A673 (cell line): Measurements from ENCODE around the gene LSM8. TPM values are rescaled to one million over a fixed set of nuclear protein-coding genes. Genes with fewer than 3 reads are reported as not detected.
A peak's percentile ranks its signal among the peaks of the same experiment; 100 is the strongest.

ENCODE experiments used
- BruUV-seq: library from RNA; stranded (reverse); fragments of 400-500 nt; replicated peaks from 2 replicates; lab custom pipeline; 2021; lab: Mats Ljungman, UMichigan
- CTCF ChIA-PET: fragments of 300-600 bp; sonication (Branson Sonifier 250); formaldehyde crosslinking; loops from one replicate; lab custom pipeline; 2022; ENCODE audit warnings: antibody characterized with exemption; lab: Charles Lee
- POLR2A ChIA-PET: fragments of 300-600 bp; sonication (Branson Sonifier 250); formaldehyde crosslinking; loops from one replicate; lab custom pipeline; 2022; ENCODE audit warnings: antibody characterized with exemption; ENCODE audit not compliant: low non-redundant PET; lab: Charles Lee
- DNase-seq: peaks from one replicate; pipeline ENCODE4 v3.0.0-alpha.2; 2015; ENCODE audit warnings: low spot score
- H3K27ac ChIP-seq: fragments of 200-600 bp; sonication (generic); 2 replicates; pipeline ENCODE4 v1.5.1; 2016; ENCODE audit warnings: mixed run types, low read depth, mild to moderate bottlenecking, mixed read lengths, antibody characterized with exemption, low read length; ENCODE audit not compliant: poor library complexity, severe bottlenecking
- H3K27me3 ChIP-seq: fragments of 200-600 bp; sonication (generic); replicated peaks from 2 replicates; pipeline ENCODE4 v1.6.1; 2017; ENCODE audit warnings: mixed run types, low read depth, mild to moderate bottlenecking, mixed read lengths, antibody characterized with exemption, low read length; ENCODE audit not compliant: insufficient read depth, poor library complexity
- H3K36me3 ChIP-seq: fragments of 200-600 bp; sonication (generic); 2 replicates; pipeline ENCODE4 v1.6.1; 2016; ENCODE audit warnings: mixed run types, mild to moderate bottlenecking, mixed read lengths, antibody characterized with exemption, low read length; ENCODE audit not compliant: insufficient read depth, poor library complexity, severe bottlenecking
- H3K4me1 ChIP-seq: fragments of 200-600 bp; sonication (generic); 2 replicates; pipeline ENCODE4 v1.6.1; 2017; ENCODE audit warnings: mixed run types, mild to moderate bottlenecking, mixed read lengths, antibody characterized with exemption, low read length; ENCODE audit not compliant: insufficient read depth, poor library complexity, severe bottlenecking
- H3K4me3 ChIP-seq: fragments of 200-600 bp; sonication (generic); 2 replicates; pipeline ENCODE4 v1.5.1; 2016; ENCODE audit warnings: low read depth, mixed run types, mild to moderate bottlenecking, mixed read lengths, low read length; ENCODE audit not compliant: poor library complexity, severe bottlenecking
- H3K9me3 ChIP-seq: fragments of 200-600 bp; sonication (generic); 2 replicates; pipeline ENCODE4 v1.6.1; 2016; ENCODE audit warnings: mixed run types, low read depth, mild to moderate bottlenecking, mixed read lengths, antibody characterized with exemption, low read length; ENCODE audit not compliant: poor library complexity, severe bottlenecking
- EZH2 ChIP-seq: fragments of 200-600 bp; sonication (generic); IDR thresholded peaks from 2 replicates; pipeline ENCODE4 v1.6.1; 2017; ENCODE audit warnings: borderline replicate concordance, low read depth, mild to moderate bottlenecking, mixed read lengths, antibody characterized with exemption, low read length; ENCODE audit not compliant: poor library complexity, severe bottlenecking
- intact Hi-C: fragments of 100-400 bp; cut with micrococcal nuclease; formaldehyde crosslinking; loops from one replicate; pipeline ENCODE4 v1.10.0; 2022; ENCODE audit not compliant: unreplicated experiment
- total RNA-seq: library from RNA; stranded (reverse); gene quantifications from 2 replicates; pipeline ENCODE4 v1.2.3, GENCODE V29; 2021
- TF ChIP-seq, protein P1 (sequence below): fragments of 300-800, 200-600 bp; sonication (generic); conservative IDR thresholded peaks from 2 replicates; pipeline ENCODE4 v1.5.1; 2017; ENCODE audit warnings: low read depth, mild to moderate bottlenecking, antibody characterized with exemption, low read length, moderate library complexity, mixed read lengths

LSM8 gene
- total RNA-seq, 1 experiment from 2014 or later = 56.7 TPM

GRCh38 chr7:118175740-118176139 lies 8.2 kb upstream of the LSM8 start:
- Histone ChIP-seq H3K36me3 (no peaks in the 10 kb centered on the region), H3K27me3 (no peaks in the 10 kb centered on the region), H3K27ac (no peak overlapping the region), H3K9me3 (no peaks in the 10 kb centered on the region), H3K4me3 (no peak overlapping the region), H3K4me1 (no peaks in the 10 kb centered on the region)
- DNase-seq = no peak
- intact Hi-C loops = no loop called here
- no peak for TF ChIP-seq EZH2
- TF ChIP-seq, protein P1, sequence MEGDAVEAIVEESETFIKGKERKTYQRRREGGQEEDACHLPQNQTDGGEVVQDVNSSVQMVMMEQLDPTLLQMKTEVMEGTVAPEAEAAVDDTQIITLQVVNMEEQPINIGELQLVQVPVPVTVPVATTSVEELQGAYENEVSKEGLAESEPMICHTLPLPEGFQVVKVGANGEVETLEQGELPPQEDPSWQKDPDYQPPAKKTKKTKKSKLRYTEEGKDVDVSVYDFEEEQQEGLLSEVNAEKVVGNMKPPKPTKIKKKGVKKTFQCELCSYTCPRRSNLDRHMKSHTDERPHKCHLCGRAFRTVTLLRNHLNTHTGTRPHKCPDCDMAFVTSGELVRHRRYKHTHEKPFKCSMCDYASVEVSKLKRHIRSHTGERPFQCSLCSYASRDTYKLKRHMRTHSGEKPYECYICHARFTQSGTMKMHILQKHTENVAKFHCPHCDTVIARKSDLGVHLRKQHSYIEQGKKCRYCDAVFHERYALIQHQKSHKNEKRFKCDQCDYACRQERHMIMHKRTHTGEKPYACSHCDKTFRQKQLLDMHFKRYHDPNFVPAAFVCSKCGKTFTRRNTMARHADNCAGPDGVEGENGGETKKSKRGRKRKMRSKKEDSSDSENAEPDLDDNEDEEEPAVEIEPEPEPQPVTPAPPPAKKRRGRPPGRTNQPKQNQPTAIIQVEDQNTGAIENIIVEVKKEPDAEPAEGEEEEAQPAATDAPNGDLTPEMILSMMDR = no peak
- CTCF ChIA-PET = no interaction called here
- POLR2A ChIA-PET = no interaction called here
- BruUV-seq = no TSS peak

- CTCF ChIA-PET = no interaction called here
- Histone ChIP-seq H3K36me3 (no peaks in the 10 kb centered on the region), H3K27ac (no peak overlapping the region), H3K4me1 (peaks cover 5% of the 10 kb centered on the region), H3K27me3 (no peaks in the 10 kb centered on the region), H3K9me3 (no peaks in the 10 kb centered on the region), H3K4me3 (no peak overlapping the region)
- POLR2A ChIA-PET = no interaction called here
- no peak for DNase-seq
- intact Hi-C loops = no loop called here
- BruUV-seq = no TSS peak
- TF ChIP-seq EZH2 = no peak
- TF ChIP-seq, protein P1 = no peak
Observed at GRCh38 chr7:118179191-118179590, 4.8 kb upstream of the LSM8 start.

- H3K27me3 ChIP-seq = no peaks in the 10 kb centered on the region
- DNase-seq = no peak
- peak overlapping the region; percentile 64 for H3K4me3 ChIP-seq
- H3K4me1 ChIP-seq = peaks cover 14% of the 10 kb centered on the region
- peak overlapping the region; percentile 92 for H3K27ac ChIP-seq
- BruUV-seq = no TSS peak
- ChIA-PET POLR2A (no interaction called here), CTCF (no interaction called here)
- H3K9me3 ChIP-seq = no peaks in the 10 kb centered on the region
- intact Hi-C loops = no loop called here
- TF ChIP-seq EZH2 = no peak
- TF ChIP-seq, protein P1 = no peak
- H3K36me3 ChIP-seq = peaks cover 22% of the 10 kb centered on the region
Observed at GRCh38 chr7:118182593-118183427, 1.2 kb upstream of the LSM8 start.
